Neural progenitor cell (in vitro differentiated cells): ENCODE measurements around the gene JPH2.

Experiments
- CTCF ChIP-seq: fragments of 200-600 bp; sonication (generic); IDR thresholded peaks from 2 replicates; pipeline ENCODE4 v1.5.1; 2017; ENCODE audit warnings: antibody characterized with exemption, mild to moderate bottlenecking
- EZH2 ChIP-seq: fragments of 200-600 bp; sonication (generic); IDR thresholded peaks from 2 replicates; pipeline ENCODE4 v1.6.1; 2017; ENCODE audit warnings: antibody characterized with exemption, mild to moderate bottlenecking, moderate library complexity
- EZH2phosphoT487 ChIP-seq: fragments of 200-600 bp; sonication (generic); IDR thresholded peaks from 2 replicates; pipeline ENCODE4 v1.6.1; 2017; ENCODE audit warnings: antibody characterized with exemption

DNA sequence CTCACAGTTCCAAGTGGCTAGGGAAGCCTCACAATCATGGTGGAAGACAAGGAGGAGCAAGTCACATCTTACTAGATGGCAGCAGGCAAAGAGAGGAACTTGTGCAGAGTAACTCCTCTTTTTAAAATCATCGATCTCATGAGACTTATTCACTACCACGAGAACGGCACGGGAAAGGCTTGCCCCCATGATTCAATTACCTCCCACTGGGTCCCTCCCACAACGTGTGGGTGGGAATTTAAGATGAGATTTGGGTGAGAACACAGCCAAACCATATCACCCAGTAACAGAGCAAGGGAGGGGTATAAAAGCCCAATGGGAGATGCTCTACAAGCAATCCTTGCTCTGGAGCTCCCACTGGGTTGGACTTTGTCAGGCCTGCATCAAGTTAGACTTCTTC lies 80.4 kb downstream of the JPH2 start:
- no peak for TF ChIP-seq CTCF
- TF ChIP-seq EZH2phosphoT487 = no peak
- TF ChIP-seq EZH2 = no peak
